ENCODE measurements around the gene RHOT2. TPM values are rescaled to one million over a fixed set of nuclear protein-coding genes. Genes with fewer than 3 reads are reported as not detected.

RHOT2 gene
- total and polyA plus RNA-seq, 2 of the 8 experiments (the other 6 are each of a cell fraction or from before 2014, with no cell fraction given): 149 to 194 TPM

GRCh38 chr16:687499-687898, 19.6 kb downstream of the RHOT2 start:
- no peak overlapping the region for H3K56ac ChIP-seq (replicated peaks; ENCODE audit: insufficient read length, low read depth, low read length)
- peaks cover 2 to 19% of the 10 kb centered on the region in 2 experiments for H4K20me1 ChIP-seq (replicated peaks in 1 of 2; ENCODE audit: control insufficient read depth in 1 of 2, insufficient read depth in 2 of 2, low read length in 2 of 2)
- no peak for TF ChIP-seq EGR1 (IDR thresholded peaks at IDR 0.05; ENCODE audit: borderline replicate concordance, low read depth, low read length)
- no peak for TF ChIP-seq NANOG (IDR thresholded peaks at IDR 0.05; ENCODE audit: insufficient read depth, low read depth, low read length, poor library complexity, severe bottlenecking)
- no peak for TF ChIP-seq PHF8 (conservative IDR thresholded peaks at IDR 0.05; ENCODE audit: low read depth, low read length)
- H3K4me2 ChIP-seq (ENCODE audit: insufficient read depth in 1 of 2, low read depth in 2 of 2, low read length in 2 of 2): no peak overlapping the region
- H2AK5ac ChIP-seq (ENCODE audit: low read depth, low read length): no peak overlapping the region
- no peaks in the 10 kb centered on the region; a peak in 1 of 4 replicates for H3K79me2 ChIP-seq (ENCODE audit: control insufficient read depth in 1 of 2, insufficient read depth in 2 of 2, low read length in 2 of 2)
- no peak overlapping the region for H4K5ac ChIP-seq (ENCODE audit: insufficient read length, low read depth, low read length)
- H3K36me3 ChIP-seq (ENCODE audit: control insufficient read depth in 2 of 4, insufficient read depth in 4 of 4, low read length in 3 of 4): peaks cover 2 to 19% (median 4%) of the 10 kb centered on the region in 4 experiments; a peak in 5 of 8 replicates
- no peak overlapping the region for H4K8ac ChIP-seq (ENCODE audit: extremely low read depth, insufficient read depth, low read length)
- H3K4ac ChIP-seq (replicated peaks; ENCODE audit: insufficient read length, low read depth, low read length): no peak overlapping the region
- H3K9me3 ChIP-seq (ENCODE audit: insufficient read depth in 2 of 2, low read depth in 1 of 2, low read length in 1 of 2): no peaks in the 10 kb centered on the region
- no peak overlapping the region for H2BK120ac ChIP-seq (replicated peaks; ENCODE audit: low read depth, low read length)
- no peak overlapping the region for H2BK15ac ChIP-seq (ENCODE audit: low read length)
- H2BK20ac ChIP-seq (ENCODE audit: low read length): no peak overlapping the region
- CTCF ChIA-PET (ENCODE audit: partially characterized antibody): interaction anchor here (0.7 to 6.0 kb wide), 8 partner anchors 8 to 370 kb away, joined by 3 to 75 read pairs (median 8); partner anchors contain the start of genes RHBDL1, RHOT2 and WDR90
- H3K23ac ChIP-seq (ENCODE audit: insufficient read length): no peak overlapping the region
- H2BK5ac ChIP-seq (ENCODE audit: low read depth, low read length): no peak overlapping the region
- H3K79me1 ChIP-seq (ENCODE audit: low read depth, low read length): peaks cover 4% of the 10 kb centered on the region
- H2AFZ ChIP-seq (ENCODE audit: low read length): no peak overlapping the region
- 95% methylated on average over 18 of the region's 19 CpGs; no CpG with 5 or more reads in 1 of the 2 experiments for WGBS, 2 experiments (ENCODE audit: extremely low coverage in 1 of 2, insufficient coverage in 1 of 2, insufficient read length in 1 of 2, insufficient replicate concordance in 2 of 2, low coverage in 1 of 2, low lambda C conversion rate in 2 of 2, missing lambda C conversion rate in 1 of 2)
- H2BK12ac ChIP-seq (ENCODE audit: low read depth, low read length): no peak overlapping the region
- peaks cover 12% of the 10 kb centered on the region for H3K23me2 ChIP-seq (ENCODE audit: low read depth, low read length)
- no peak overlapping the region for H3K9ac ChIP-seq (replicated peaks in 1 of 4; ENCODE audit: extremely low read depth in 1 of 4, low read depth in 3 of 4, low read length in 3 of 4)
- no peak overlapping the region for H3K4me3 ChIP-seq (ENCODE audit: extremely low read depth in 1 of 4, insufficient read depth in 2 of 4, low read depth in 3 of 4, low read length in 4 of 4)
- H3K4me1 ChIP-seq (replicated peaks in 1 of 4; ENCODE audit: control insufficient read depth in 3 of 4, insufficient read depth in 4 of 4, low read length in 3 of 4): peaks cover 0 to 15% (median 8%) of the 10 kb centered on the region in 4 experiments; a peak in 5 of 7 replicates
- H3K27me3 ChIP-seq (replicated peaks in 1 of 4; ENCODE audit: control insufficient read depth in 3 of 4, extremely low read depth in 1 of 4, insufficient read depth in 3 of 4, low read length in 3 of 4): peaks cover 0 to 11% (median 4%) of the 10 kb centered on the region in 4 experiments; a peak in 5 of 7 replicates
- H3K27ac ChIP-seq (ENCODE audit: low read depth, low read length): no peak overlapping the region
- FAIRE-seq (no peak), DNase-seq (ENCODE audit: low read depth in 1 of 2, low spot score in 2 of 2) (no peak)
- H3K18ac ChIP-seq (ENCODE audit: extremely low read depth, low read length): no peak overlapping the region
- H3K14ac ChIP-seq (ENCODE audit: insufficient read length): no peak overlapping the region
- POLR2A ChIA-PET (ENCODE audit: partially characterized antibody): interaction anchor here (0.7 to 3.6 kb wide), 10 partner anchors 9 to 99 kb away, joined by 3 to 26 read pairs (median 5); partner anchors contain the start of gene RHBDL1
- H4K91ac ChIP-seq (replicated peaks; ENCODE audit: insufficient read length, low read length): no peak overlapping the region

Data from H1 (cell line).